ENCODE results near the gene TTC36. TPM values are rescaled to one million over a fixed set of nuclear protein-coding genes. Genes with fewer than 3 reads are reported as not detected.

TTC36 gene
- total RNA-seq, 1 donor from 2014 or later, result not detected

- TF ChIP-seq CTCF (IDR thresholded peaks at IDR 0.05; ENCODE audit: insufficient read depth, low read length, severe bottlenecking), result no peak
- Histone ChIP-seq H3K4me3 (ENCODE audit: low read depth, low read length) (no peak overlapping the region), H3K27me3 (ENCODE audit: control insufficient read depth, insufficient read depth, low read length) (no peaks in the 10 kb centered on the region), H3K36me3 (ENCODE audit: control insufficient read depth, insufficient read depth, low read length) (peaks cover 14% of the 10 kb centered on the region)
- DNase-seq (ENCODE audit: low read depth) (no peak), FAIRE-seq (no peak)
Observed at GRCh38 chr11:118497831-118498230, 29.4 kb upstream of the TTC36 start.

DNA sequence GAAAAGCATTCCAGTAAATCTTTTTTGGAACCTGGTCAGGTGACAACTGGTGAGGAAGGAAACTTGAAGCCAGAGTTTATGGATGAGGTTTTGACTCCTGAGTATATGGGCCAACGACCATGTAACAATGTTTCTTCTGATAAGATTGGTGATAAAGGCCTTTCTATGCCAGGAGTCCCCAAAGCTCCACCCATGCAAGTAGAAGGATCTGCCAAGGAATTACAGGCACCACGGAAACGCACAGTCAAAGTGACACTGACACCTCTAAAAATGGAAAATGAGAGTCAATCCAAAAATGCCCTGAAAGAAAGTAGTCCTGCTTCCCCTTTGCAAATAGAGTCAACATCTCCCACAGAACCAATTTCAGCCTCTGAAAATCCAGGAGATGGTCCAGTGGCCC lies 24.1 kb upstream of the TTC36 start:
- FAIRE-seq, result no peak
- Histone ChIP-seq H3K36me3 (ENCODE audit: control insufficient read depth, insufficient read depth, low read length) (peaks cover 26% of the 10 kb centered on the region), H3K27me3 (ENCODE audit: control insufficient read depth, insufficient read depth, low read length) (no peaks in the 10 kb centered on the region), H3K4me3 (ENCODE audit: low read depth, low read length) (no peak overlapping the region)
- DNase-seq (ENCODE audit: low read depth), result no peak
- no peak for TF ChIP-seq CTCF (IDR thresholded peaks at IDR 0.05; ENCODE audit: insufficient read depth, low read length, severe bottlenecking)

DNA sequence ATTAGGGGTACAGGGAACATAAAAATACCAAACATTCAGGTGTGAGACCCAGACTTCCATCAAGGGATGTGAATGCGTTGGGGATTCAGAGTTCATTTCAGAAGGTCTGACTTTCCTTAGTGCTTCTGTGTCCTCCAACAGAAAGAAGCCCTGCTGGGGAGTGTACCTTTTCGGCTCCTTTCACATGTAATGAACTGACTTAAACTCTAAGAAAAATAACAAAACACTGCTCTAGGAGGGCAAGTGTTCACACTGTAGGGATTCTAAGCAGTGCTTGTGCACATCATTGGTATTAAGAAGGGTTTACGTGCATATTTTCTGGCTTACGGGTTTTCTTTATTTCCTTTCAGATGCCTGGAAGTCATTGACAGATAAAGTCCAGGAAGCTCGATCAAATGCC lies 15.7 kb upstream of the TTC36 start:
- TF ChIP-seq CTCF (IDR thresholded peaks at IDR 0.05; ENCODE audit: insufficient read depth, low read length, severe bottlenecking), result no peak
- Histone ChIP-seq H3K36me3 (ENCODE audit: control insufficient read depth, insufficient read depth, low read length) (peaks cover 20% of the 10 kb centered on the region), H3K4me3 (ENCODE audit: low read depth, low read length) (no peak overlapping the region), H3K27me3 (ENCODE audit: control insufficient read depth, insufficient read depth, low read length) (no peaks in the 10 kb centered on the region)
- FAIRE-seq (no peak), DNase-seq (ENCODE audit: low read depth) (no peak)

- H3K36me3 ChIP-seq (ENCODE audit: control insufficient read depth, insufficient read depth, low read length), result peaks cover 14% of the 10 kb centered on the region
- no peak for FAIRE-seq
- no peak overlapping the region for H3K4me3 ChIP-seq (ENCODE audit: low read depth, low read length)
- no peak for TF ChIP-seq CTCF (IDR thresholded peaks at IDR 0.05; ENCODE audit: insufficient read depth, low read length, severe bottlenecking)
- no peak for DNase-seq (ENCODE audit: low read depth)
- H3K27me3 ChIP-seq (ENCODE audit: control insufficient read depth, insufficient read depth, low read length), result no peaks in the 10 kb centered on the region
Observed at GRCh38 chr11:118514103-118514502, 13.2 kb upstream of the TTC36 start.

DNA sequence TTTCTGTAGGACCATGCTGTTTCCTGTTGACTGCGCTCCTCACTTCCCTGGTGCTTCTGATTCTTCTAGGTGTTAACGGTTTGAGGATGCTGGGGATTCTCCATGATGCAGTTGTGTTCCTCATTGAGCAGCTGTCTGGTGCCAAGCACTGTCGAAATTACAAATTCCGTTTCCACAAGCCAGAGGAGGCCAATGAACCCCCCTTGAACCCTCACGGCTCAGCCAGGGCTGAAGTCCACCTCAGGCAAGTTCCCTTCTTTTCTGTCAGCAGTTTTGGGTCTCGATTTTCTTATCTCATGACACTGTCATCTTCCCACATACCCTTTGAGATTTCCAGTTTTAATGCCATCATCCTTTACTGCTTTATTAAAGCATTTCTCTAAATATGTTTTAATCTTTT lies 7.7 kb upstream of the TTC36 start:
- no peak for FAIRE-seq
- Histone ChIP-seq H3K27me3 (ENCODE audit: control insufficient read depth, insufficient read depth, low read length) (no peaks in the 10 kb centered on the region), H3K36me3 (ENCODE audit: control insufficient read depth, insufficient read depth, low read length) (peaks cover 16% of the 10 kb centered on the region), H3K4me3 (ENCODE audit: low read depth, low read length) (no peak overlapping the region)
- no peak for TF ChIP-seq CTCF (IDR thresholded peaks at IDR 0.05; ENCODE audit: insufficient read depth, low read length, severe bottlenecking)
- no peak for DNase-seq (ENCODE audit: low read depth)

GRCh38 chr11:118521892-118522311 lies 5.4 kb upstream of the TTC36 start:
- TF ChIP-seq CTCF (IDR thresholded peaks at IDR 0.05; ENCODE audit: insufficient read depth, low read length, severe bottlenecking), result no peak
- no peak overlapping the region for H3K4me3 ChIP-seq (ENCODE audit: low read depth, low read length)
- no peak for FAIRE-seq
- no peak for DNase-seq (ENCODE audit: low read depth)
- H3K36me3 ChIP-seq (ENCODE audit: control insufficient read depth, insufficient read depth, low read length), result peaks cover 13% of the 10 kb centered on the region
- H3K27me3 ChIP-seq (ENCODE audit: control insufficient read depth, insufficient read depth, low read length), result no peaks in the 10 kb centered on the region

All from bronchial epithelial cell (primary cell).